ENCODE data around the gene VMP1. TPM values are rescaled to one million over a fixed set of nuclear protein-coding genes. Genes with fewer than 3 reads are reported as not detected.

VMP1 gene
- total and polyA plus RNA-seq, 2 donors (not counting 1 experiment from before 2014, with no cell fraction given) = 20.4 to 83.5 TPM

DNA sequence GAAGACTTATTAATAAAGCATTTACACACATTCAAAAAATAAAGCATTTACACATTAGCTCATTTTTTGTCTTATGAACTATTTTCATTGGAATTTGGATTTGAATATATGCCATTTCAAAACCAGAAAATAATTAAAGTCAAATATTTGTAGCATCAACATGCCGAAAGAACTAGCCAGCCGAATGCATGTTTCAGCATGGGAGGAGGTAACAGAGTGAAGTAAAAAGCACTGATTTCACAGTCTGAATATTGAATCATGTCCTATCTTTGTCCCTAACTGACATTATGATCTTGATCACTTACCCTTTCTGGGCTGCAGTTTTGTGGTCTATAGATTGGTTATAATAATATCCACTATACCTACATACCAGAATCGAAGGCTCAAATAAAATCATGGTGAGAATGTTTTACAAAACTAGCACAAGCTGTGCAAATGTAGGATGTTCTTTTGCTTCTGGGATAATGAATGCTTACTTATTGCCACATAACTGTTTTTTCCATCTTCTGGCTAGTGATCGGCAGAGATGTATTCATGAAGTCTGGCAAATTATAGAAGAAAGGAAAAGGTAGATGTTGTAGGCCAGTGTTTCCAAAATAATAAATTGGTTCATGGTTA lies 100.5 kb downstream of the VMP1 start:
- ATAC-seq (ENCODE audit: low read depth) = no peak
- TF ChIP-seq EZH2 (IDR thresholded peaks at IDR 0.05; ENCODE audit: borderline replicate concordance, insufficient read depth, low read depth, low read length, poor library complexity, severe bottlenecking) = no peak
- TF ChIP-seq, protein P1, sequence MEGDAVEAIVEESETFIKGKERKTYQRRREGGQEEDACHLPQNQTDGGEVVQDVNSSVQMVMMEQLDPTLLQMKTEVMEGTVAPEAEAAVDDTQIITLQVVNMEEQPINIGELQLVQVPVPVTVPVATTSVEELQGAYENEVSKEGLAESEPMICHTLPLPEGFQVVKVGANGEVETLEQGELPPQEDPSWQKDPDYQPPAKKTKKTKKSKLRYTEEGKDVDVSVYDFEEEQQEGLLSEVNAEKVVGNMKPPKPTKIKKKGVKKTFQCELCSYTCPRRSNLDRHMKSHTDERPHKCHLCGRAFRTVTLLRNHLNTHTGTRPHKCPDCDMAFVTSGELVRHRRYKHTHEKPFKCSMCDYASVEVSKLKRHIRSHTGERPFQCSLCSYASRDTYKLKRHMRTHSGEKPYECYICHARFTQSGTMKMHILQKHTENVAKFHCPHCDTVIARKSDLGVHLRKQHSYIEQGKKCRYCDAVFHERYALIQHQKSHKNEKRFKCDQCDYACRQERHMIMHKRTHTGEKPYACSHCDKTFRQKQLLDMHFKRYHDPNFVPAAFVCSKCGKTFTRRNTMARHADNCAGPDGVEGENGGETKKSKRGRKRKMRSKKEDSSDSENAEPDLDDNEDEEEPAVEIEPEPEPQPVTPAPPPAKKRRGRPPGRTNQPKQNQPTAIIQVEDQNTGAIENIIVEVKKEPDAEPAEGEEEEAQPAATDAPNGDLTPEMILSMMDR (IDR thresholded peaks at IDR 0.05) = no peak
- DNase-seq = no peak
- Histone ChIP-seq H3K9me3 (ENCODE audit: control extremely low read depth in 1 of 3, control insufficient read depth in 2 of 3, insufficient read depth in 1 of 3, low read length in 2 of 3) (no peaks in the 10 kb centered on the region), H3K79me2 (ENCODE audit: control insufficient read depth, insufficient read depth, low read length) (no peaks in the 10 kb centered on the region), H2AFZ (ENCODE audit: insufficient read depth, low read depth, low read length, poor library complexity, severe bottlenecking) (no peak overlapping the region), H3K27ac (ENCODE audit: low read length in 2 of 2) (no peak overlapping the region), H3K36me3 (replicated peaks in 1 of 2; ENCODE audit: control extremely low read depth in 1 of 2, control insufficient read depth in 1 of 2, extremely low read depth in 1 of 2, insufficient read depth in 2 of 2, low read length in 1 of 2) (peaks cover 6 to 14% of the 10 kb centered on the region in 2 experiments), H3K4me1 (ENCODE audit: control insufficient read depth in 2 of 2, insufficient read depth in 2 of 2, low read length in 2 of 2) (peaks cover 2 to 4% of the 10 kb centered on the region in 2 donors), H3K9ac (ENCODE audit: low read length) (no peak overlapping the region), H3K4me2 (replicated peaks; ENCODE audit: low read depth, low read length, poor library complexity, severe bottlenecking) (no peak overlapping the region), H3K4me3 (ENCODE audit: control extremely low read depth in 1 of 5, extremely low read depth in 1 of 5, insufficient read depth in 1 of 5, low read depth in 2 of 5, low read length in 4 of 5) (no peak overlapping the region), H3K27me3 (replicated peaks in 1 of 4; ENCODE audit: control extremely low read depth in 1 of 4, control insufficient read depth in 3 of 4, insufficient read depth in 4 of 4, low read length in 3 of 4) (no peaks in the 10 kb centered on the region), H4K20me1 (ENCODE audit: control insufficient read depth, insufficient read depth, low read length, poor library complexity, severe bottlenecking) (no peaks in the 10 kb centered on the region)
- intact Hi-C loops (cut with micrococcal nuclease) = no loop called here
- Mint-ChIP-seq H3K9me3 (ENCODE audit: insufficient read depth) (no peaks in the 10 kb centered on the region), H3K27ac (no peak overlapping the region), H3K4me3 (no peak overlapping the region), H3K4me1 (peaks cover 4% of the 10 kb centered on the region), H3K27me3 (no peaks in the 10 kb centered on the region)
- ChIA-PET POLR2A (interaction anchor here (0.7 kb wide), 2 partner anchors 16 to 57 kb away, joined by 3 to 5 read pairs; no protein-coding TSS in a partner anchor), CTCF (interaction anchor here (1.1 kb wide), 1 partner anchor 52 kb away, joined by 6 read pairs; no protein-coding TSS in a partner anchor)
- no CpG with 5 or more reads among the region's 4 CpGs for WGBS (ENCODE audit: insufficient coverage)

DNA sequence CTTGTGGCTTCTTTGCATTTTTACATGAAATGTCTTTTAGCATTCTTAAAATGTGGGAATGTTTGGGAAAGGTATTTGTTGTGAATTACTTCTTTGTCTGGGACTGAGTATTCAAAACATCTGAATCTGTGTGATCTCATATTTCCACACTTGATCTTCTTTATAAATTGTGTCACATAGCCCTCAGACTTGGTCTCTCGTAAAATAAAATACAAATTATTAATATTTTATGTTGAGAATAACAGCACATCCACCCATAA lies 103.4 kb downstream of the VMP1 start:
- peaks cover 6 to 18% of the 10 kb centered on the region in 2 experiments for H3K36me3 ChIP-seq (replicated peaks in 1 of 2; ENCODE audit: control extremely low read depth in 1 of 2, control insufficient read depth in 1 of 2, extremely low read depth in 1 of 2, insufficient read depth in 2 of 2, low read length in 1 of 2)
- H3K4me2 ChIP-seq (replicated peaks; ENCODE audit: low read depth, low read length, poor library complexity, severe bottlenecking) = no peak overlapping the region
- no peak overlapping the region for H3K27ac ChIP-seq (ENCODE audit: low read length in 2 of 2)
- H3K4me1 ChIP-seq (ENCODE audit: control insufficient read depth in 2 of 2, insufficient read depth in 2 of 2, low read length in 2 of 2) = no peaks in the 10 kb centered on the region
- H3K9ac ChIP-seq (ENCODE audit: low read length) = no peak overlapping the region
- no peak for TF ChIP-seq EZH2 (IDR thresholded peaks at IDR 0.05; ENCODE audit: borderline replicate concordance, insufficient read depth, low read depth, low read length, poor library complexity, severe bottlenecking)
- TF ChIP-seq, protein P1 (IDR thresholded peaks at IDR 0.05) = no peak
- no peak overlapping the region for H3K27ac Mint-ChIP-seq
- ATAC-seq (ENCODE audit: low read depth) (no peak), DNase-seq (no peak)
- no CpG with 5 or more reads among the region's 1 CpG for WGBS (ENCODE audit: insufficient coverage)
- H4K20me1 ChIP-seq (ENCODE audit: control insufficient read depth, insufficient read depth, low read length, poor library complexity, severe bottlenecking) = no peaks in the 10 kb centered on the region
- no peak overlapping the region for H3K4me3 ChIP-seq (ENCODE audit: control extremely low read depth in 1 of 5, extremely low read depth in 1 of 5, insufficient read depth in 1 of 5, low read depth in 2 of 5, low read length in 4 of 5)
- ChIA-PET POLR2A (no interaction called here), CTCF (interaction anchor here (0.6 to 1.5 kb wide), 2 partner anchors 12 to 57 kb away, joined by 3 to 4 read pairs; no protein-coding TSS in a partner anchor)
- H3K4me1 Mint-ChIP-seq = no peaks in the 10 kb centered on the region
- H3K27me3 ChIP-seq (replicated peaks in 1 of 4; ENCODE audit: control extremely low read depth in 1 of 4, control insufficient read depth in 3 of 4, insufficient read depth in 4 of 4, low read length in 3 of 4) = no peaks in the 10 kb centered on the region
- H2AFZ ChIP-seq (ENCODE audit: insufficient read depth, low read depth, low read length, poor library complexity, severe bottlenecking) = no peak overlapping the region
- H3K9me3 ChIP-seq (ENCODE audit: control extremely low read depth in 1 of 3, control insufficient read depth in 2 of 3, insufficient read depth in 1 of 3, low read length in 2 of 3) = no peaks in the 10 kb centered on the region
- no peaks in the 10 kb centered on the region for H3K79me2 ChIP-seq (ENCODE audit: control insufficient read depth, insufficient read depth, low read length)
- no peaks in the 10 kb centered on the region for H3K27me3 Mint-ChIP-seq
- no peak overlapping the region for H3K4me3 Mint-ChIP-seq
- no peaks in the 10 kb centered on the region for H3K9me3 Mint-ChIP-seq (ENCODE audit: insufficient read depth)
- intact Hi-C loops (cut with micrococcal nuclease) = no loop called here

Data from B cell (primary cell).